Adrenal gland (tissue), 12 donors: ENCODE measurements around the gene TSKS. TPM values are rescaled to one million over a fixed set of nuclear protein-coding genes. Genes with fewer than 3 reads are reported as not detected.
A peak's percentile ranks its signal among the peaks of the same experiment; 100 is the strongest.

Experiments used
- DNase-seq, 7 donors: peaks; one replicate each; pipeline ENCODE4 v3.0.0-alpha.2; 2019 to 2020
- H3K27ac ChIP-seq, 5 donors: fragments of 200-600 bp; sonication (generic) in 4 of 5; 1 replicate in 3 of 5; 2 replicates in 2 of 5; pipeline versions ENCODE4 v1.5.1 to v1.8.0; 2016 to 2020; ENCODE audit warnings: mild to moderate bottlenecking in 1 of 5
- H3K27me3 ChIP-seq: fragments of 200-600 bp; 2 replicates; pipeline ENCODE4 v1.8.0; 2021
- H3K36me3 ChIP-seq, 2 donors: fragments of 200-600 bp; replicated peaks in 1 of 2; 1 replicate in 1 of 2; 2 replicates in 1 of 2; pipeline versions ENCODE4 v1.5.1 to v1.8.0; 2018 to 2022
- H3K4me1 ChIP-seq, 2 donors: fragments of 200-600 bp; replicated peaks in 1 of 2; 1 replicate in 1 of 2; 2 replicates in 1 of 2; pipeline versions ENCODE4 v1.5.1 to v1.8.0; 2018 to 2021
- H3K4me3 ChIP-seq, 4 donors: fragments of 200-600 bp; sonication (generic) in 3 of 4; one replicate each; pipeline ENCODE4 v1.5.1; 2016 to 2018
- H3K9me3 ChIP-seq, 3 donors: fragments of 200-600 bp; sonication (generic) in 1 of 3; replicated peaks in 1 of 3; 1 replicate in 2 of 3; 2 replicates in 1 of 3; pipeline versions ENCODE4 v1.5.1 to v1.8.0; 2016 to 2021
- POLR2A ChIP-seq, 2 donors: fragments of 450-650 bp; IDR thresholded peaks; one replicate each; pipeline ENCODE4 v1.6.1; 2017; ENCODE audit warnings: antibody characterized with exemption in 2 of 2, mild to moderate bottlenecking in 2 of 2, moderate library complexity in 1 of 2
- WGBS, 4 donors: extraction: QIAGEN DNeasy Blood & Tissue Kit in 2 of 4; methylation state at CpG; one replicate each; pipeline versions ENCODE4 v1.1.5 to v1.1.7; 2013 to 2017; 5-methylcytosine and 5-hydroxymethylcytosine counted together
- intact Hi-C, 2 donors: fragments of 100-400 bp; cut with DNase I; formaldehyde crosslinking; loops; one replicate each; pipeline versions ENCODE4 v1.14.1 to v1.15.0; 2022 to 2023
- polyA plus RNA-seq, 3 donors: library from polyadenylated mRNA; stranded (reverse); fragments of 200-250 nt in 2 of 3; fragments of 350-450 nt in 1 of 3; fragmentation: Illumina TruSeq in 1 of 3; extraction: RNeasy Lipid Tissue Mini Kit (QIAGEN cat#74804) in 1 of 3; gene quantifications; one replicate each; pipeline ENCODE4 v1.2.3, GENCODE V29; 2013 to 2014
- total RNA-seq, 9 donors: library from RNA; depleted of rRNA in 4 of 9; stranded (reverse); fragments of >200 nt in 4 of 9; fragments of 120-200 nt in 1 of 9; fragmentation: NEBNext Ultra II Directional in 1 of 9; extraction: Animal tissue kit (Norgen Biotek cat#: 25700) in 1 of 9; gene quantifications; one replicate each; pipeline versions ENCODE4 v1.1.0 to v1.2.4, GENCODE V29; 2013 to 2023
- TF ChIP-seq, protein P1 (sequence below), 6 experiments: fragments of 450-650 bp in 4 of 6; fragments of 200-600 bp in 2 of 6; sonication (generic) in 1 of 6; IDR thresholded peaks; 1 replicate in 5 of 6; 2 replicates in 1 of 6; pipeline versions ENCODE4 v1.5.1 to v1.8.0; 2016 to 2021; ENCODE audit warnings: antibody characterized with exemption in 6 of 6, mild to moderate bottlenecking in 2 of 6, moderate library complexity in 1 of 6
- donor health status: healthy with polysubstance abuse.
- donor health status: Bipolar disorder and iron deficiency.
- donor health status: DM: yes; HTN: yes; CAD: no.
- donor health status: DM: no; HTN: no; CAD: no.
- donor health status: DM: no; HTN: no; CAD: no.
- donor health status: DM: yes; HTN: yes; CAD: no.

TSKS gene
- total and polyA plus RNA-seq, 12 donors: 0.11 to 1.7 (median 0.42) TPM; not detected in 5

DNA sequence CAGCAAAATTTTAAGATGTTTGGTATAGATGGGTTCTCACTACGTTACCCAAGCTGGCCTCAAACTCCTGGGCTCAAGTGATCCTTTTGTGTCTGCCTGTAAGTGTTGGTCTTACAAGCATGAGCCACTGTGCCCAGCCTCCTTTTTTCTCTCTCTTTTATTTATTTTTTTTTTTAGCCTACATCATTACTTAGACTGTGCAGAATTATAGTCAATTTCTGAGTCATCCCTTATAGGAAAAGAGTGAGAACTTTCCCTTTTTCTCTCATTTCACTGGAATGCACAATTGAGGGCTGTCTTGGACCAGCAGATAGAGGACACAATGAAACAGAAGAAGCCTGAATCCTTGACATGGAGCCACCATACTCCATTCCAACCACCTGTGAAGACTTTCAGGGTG lies 13.3 kb downstream of the TSKS start:
- intact Hi-C loops: loop anchor here in 1 of 2 donors (10.0 kb wide), 1 partner anchor 55 kb away; no protein-coding TSS in a partner anchor
- no peak for DNase-seq
- 61 to 83% (median 70%) methylated on average over 1 of the region's 1 CpG for WGBS, 4 donors

DNA sequence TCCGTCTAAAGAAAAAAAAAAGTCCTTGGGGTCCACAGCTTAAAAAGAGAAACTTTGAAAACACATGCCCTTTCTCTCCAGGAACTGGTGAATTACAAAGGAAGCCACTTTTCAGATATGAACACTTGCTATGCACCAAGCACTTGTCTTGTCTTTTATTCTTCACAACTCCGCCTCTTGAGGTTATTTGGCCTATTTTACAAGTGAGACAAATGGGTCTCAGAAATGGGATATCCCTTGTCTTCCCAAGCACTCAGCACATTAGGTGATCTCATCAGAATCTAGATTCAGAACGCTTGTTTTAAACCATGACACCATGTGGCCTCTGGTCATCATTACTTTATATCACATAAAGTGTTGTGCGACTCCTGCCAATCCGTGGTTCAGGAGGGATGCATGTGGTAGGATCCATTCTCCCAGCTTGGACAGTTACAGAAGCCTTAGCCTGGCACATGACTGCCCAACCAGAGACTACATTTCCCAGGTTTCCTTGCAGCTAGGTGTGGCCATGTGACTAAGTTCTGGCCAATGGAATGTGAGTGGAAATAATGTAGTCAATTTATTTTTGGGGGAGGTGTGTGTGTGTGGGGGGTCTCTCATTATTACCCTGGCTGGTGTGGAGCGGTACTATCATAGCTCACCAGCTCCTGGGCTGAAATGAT lies 13.9 kb downstream of the TSKS start:
- Histone ChIP-seq H3K4me3 (no peak overlapping the region), H3K27ac (no peak overlapping the region), H3K36me3 (no peaks in the 10 kb centered on the region), H3K9me3 (no peaks in the 10 kb centered on the region), H3K27me3 (no peaks in the 10 kb centered on the region), H3K4me1 (no peaks in the 10 kb centered on the region)
- intact Hi-C loops: no loop called here
- DNase-seq: no peak
- TF ChIP-seq POLR2A (IDR thresholded peaks at IDR 0.05): no peak
- TF ChIP-seq, protein P1, sequence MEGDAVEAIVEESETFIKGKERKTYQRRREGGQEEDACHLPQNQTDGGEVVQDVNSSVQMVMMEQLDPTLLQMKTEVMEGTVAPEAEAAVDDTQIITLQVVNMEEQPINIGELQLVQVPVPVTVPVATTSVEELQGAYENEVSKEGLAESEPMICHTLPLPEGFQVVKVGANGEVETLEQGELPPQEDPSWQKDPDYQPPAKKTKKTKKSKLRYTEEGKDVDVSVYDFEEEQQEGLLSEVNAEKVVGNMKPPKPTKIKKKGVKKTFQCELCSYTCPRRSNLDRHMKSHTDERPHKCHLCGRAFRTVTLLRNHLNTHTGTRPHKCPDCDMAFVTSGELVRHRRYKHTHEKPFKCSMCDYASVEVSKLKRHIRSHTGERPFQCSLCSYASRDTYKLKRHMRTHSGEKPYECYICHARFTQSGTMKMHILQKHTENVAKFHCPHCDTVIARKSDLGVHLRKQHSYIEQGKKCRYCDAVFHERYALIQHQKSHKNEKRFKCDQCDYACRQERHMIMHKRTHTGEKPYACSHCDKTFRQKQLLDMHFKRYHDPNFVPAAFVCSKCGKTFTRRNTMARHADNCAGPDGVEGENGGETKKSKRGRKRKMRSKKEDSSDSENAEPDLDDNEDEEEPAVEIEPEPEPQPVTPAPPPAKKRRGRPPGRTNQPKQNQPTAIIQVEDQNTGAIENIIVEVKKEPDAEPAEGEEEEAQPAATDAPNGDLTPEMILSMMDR (IDR thresholded peaks at IDR 0.05): no peak
- WGBS, 4 donors: 75 to 85% (median 80%) methylated on average over 6 of the region's 6 CpGs

More for the DNA sequence above, 13.3 kb downstream of the TSKS start:
- Histone ChIP-seq H3K4me3 (no peak overlapping the region), H3K9me3 (no peaks in the 10 kb centered on the region), H3K4me1 (no peaks in the 10 kb centered on the region), H3K27ac (no peak overlapping the region), H3K36me3 (no peaks in the 10 kb centered on the region), H3K27me3 (no peaks in the 10 kb centered on the region)
- TF ChIP-seq, protein P1 (IDR thresholded peaks at IDR 0.05): no peak
- no peak for TF ChIP-seq POLR2A (IDR thresholded peaks at IDR 0.05)

DNA sequence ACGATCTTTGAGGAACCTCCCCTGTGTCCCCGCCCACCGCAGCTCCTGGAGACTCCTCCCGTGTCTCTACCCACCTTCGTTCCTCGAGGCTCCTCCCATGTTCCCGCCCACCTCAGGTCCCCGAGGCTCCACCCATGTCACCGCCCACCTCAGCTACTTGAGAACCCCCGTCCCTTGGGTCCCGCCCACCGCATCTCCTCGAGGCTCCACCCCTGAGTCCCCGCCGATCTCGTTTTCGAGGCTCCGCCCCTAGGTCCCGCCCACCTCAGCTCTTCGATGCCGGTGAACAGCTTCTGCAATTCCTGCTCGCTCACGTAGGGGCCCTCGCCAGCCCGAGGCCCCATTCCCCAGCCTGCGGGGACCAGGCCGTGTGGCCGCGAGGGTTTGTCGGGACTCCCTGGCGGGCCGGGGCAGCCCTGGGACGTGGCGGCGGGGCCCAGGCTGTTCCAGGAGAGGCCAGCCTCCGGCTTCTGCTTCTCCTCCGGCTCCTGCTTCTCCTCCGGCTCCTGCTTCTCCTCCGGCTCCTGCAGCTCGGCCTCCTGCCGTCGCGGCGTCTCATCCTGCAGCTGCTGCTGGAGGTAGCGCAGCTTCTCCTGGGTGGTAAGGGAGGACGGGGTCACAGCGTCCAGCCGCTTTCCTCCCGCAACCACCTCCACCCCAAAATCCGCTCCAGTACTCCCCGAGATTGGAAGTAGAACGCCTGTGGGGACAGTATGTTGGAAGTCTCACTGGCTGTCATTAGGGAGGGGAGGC lies 16.7 kb downstream of the TSKS start:
- no peaks in the 10 kb centered on the region for H3K27me3 ChIP-seq
- intact Hi-C loops: no loop called here
- peak overlapping the region in 1 of 4 donors; percentile 1 for H3K4me3 ChIP-seq
- peak; percentile 53 to 84 (median 64) for DNase-seq
- no peaks in the 10 kb centered on the region for H3K9me3 ChIP-seq
- H3K4me1 ChIP-seq: no peaks in the 10 kb centered on the region
- 53 to 67% (median 57%) methylated on average over 40 to 52 of the region's 52 CpGs for WGBS, 4 donors
- TF ChIP-seq, protein P1 (IDR thresholded peaks at IDR 0.05): no peak
- no peak for TF ChIP-seq POLR2A (IDR thresholded peaks at IDR 0.05)
- H3K27ac ChIP-seq: no peak overlapping the region
- no peaks in the 10 kb centered on the region for H3K36me3 ChIP-seq

DNA sequence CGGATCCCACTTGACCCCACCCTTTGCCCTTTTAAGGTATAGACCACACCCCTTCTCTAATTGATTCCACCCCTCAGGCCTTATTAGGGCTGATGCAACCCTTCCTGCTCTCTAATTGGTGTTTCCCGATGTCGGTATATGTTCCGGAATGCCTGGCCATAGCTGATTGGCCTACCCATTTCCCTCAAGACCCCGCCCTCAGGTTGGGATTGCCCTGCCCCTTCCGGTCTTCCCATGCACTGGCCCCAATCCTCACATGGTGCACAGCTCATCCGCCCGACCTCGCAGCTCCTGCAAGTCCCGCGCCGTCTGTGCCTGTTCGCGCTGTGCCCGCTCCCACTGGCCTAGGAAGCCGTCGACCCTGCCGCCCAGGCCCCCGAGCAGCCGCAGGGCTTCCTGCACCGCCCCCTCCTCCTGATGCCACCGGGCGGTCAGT lies 18.1 kb downstream of the TSKS start:
- Histone ChIP-seq H3K9me3 (no peaks in the 10 kb centered on the region), H3K27me3 (no peaks in the 10 kb centered on the region), H3K27ac (no peak overlapping the region), H3K4me3 (no peak overlapping the region), H3K4me1 (no peaks in the 10 kb centered on the region), H3K36me3 (no peaks in the 10 kb centered on the region)
- intact Hi-C loops: no loop called here
- no peak for TF ChIP-seq POLR2A (IDR thresholded peaks at IDR 0.05)
- TF ChIP-seq, protein P1 (IDR thresholded peaks at IDR 0.05): no peak
- WGBS, 4 donors: 95 to 97% (median 96%) methylated on average over 19 to 23 of the region's 23 CpGs
- no peak for DNase-seq
